Measurements from ENCODE around the gene PLEKHB2.

PLEKHB2 gene

DNA sequence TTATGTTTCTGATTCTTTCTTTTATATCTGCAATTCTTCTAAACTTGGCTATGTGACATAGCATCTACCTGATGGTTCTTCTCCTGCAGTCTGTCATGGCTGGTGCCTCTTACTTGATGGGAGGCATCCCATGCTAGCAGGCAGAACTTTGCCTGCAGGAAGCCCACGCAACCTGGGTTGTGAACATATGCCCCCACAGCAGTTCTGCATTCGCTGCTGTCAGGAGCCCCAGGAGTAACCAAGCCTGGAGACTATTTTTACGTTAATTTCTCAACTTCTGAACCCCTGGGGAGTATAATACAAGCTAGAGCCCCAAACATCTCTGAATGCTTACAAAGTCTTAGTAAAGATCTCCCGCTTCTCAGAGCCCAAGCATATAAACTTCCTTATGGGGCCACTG lies 23.9 kb upstream of the PLEKHB2 start:
- no peak for TF ChIP-seq CTCF (conservative IDR thresholded peaks at IDR 0.05; ENCODE audit: low read depth, low read length)
- DNase-seq (ENCODE audit: low read depth), result no peak
- H3K4me3 ChIP-seq (ENCODE audit: low read depth, low read length), result no peak overlapping the region

DNA sequence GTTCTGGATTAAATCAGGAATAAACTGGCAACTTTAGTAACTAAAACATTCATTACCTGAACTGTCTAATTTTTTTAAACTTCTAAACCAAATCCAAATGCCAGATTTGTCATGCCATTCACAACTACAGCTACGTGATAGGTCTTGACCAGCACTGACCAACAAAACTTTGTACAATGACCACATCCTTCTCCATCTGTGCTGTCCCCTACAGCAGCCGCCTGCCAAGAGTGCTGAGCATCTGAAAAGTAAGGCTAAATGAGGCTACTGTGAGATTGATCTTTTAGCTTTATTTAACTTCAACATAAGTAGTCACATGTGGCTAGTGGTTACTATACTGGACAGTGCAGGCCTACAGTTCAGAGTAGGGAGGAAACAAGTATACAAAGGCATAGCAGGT lies 19.5 kb upstream of the PLEKHB2 start:
- DNase-seq (ENCODE audit: low read depth), result no peak
- H3K4me3 ChIP-seq (ENCODE audit: low read depth, low read length), result no peak overlapping the region
- no peak for TF ChIP-seq CTCF (conservative IDR thresholded peaks at IDR 0.05; ENCODE audit: low read depth, low read length)

DNA sequence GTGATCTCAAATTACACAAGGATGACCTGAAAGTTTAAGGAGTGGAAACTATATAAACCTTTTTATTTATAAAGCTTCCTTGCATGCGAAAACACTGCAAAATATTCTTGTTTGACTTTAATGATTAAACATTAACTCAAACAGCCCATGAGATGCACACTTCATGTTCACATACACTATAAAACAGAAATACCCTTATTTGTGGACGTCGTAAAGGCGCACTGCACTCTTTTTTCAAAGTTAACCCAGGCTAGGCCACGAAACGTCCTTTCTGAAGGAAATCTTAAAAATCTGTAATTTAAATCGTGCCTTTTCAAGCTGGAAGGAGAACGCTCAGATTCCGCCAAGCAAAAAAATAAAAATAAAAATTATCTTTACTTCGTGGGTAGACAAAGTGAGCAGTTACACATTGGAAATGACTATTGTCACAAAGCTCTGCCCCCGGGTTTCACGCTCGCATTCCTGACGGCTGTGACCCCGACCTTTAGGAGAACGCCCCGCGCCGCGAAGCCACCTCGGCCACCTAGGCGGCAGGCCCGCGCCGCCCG lies 12.6 kb upstream of the PLEKHB2 start:
- H3K4me3 ChIP-seq (ENCODE audit: low read depth, low read length), result peak overlapping the region; percentile 85
- no peak for DNase-seq (ENCODE audit: low read depth)
- no peak for TF ChIP-seq CTCF (conservative IDR thresholded peaks at IDR 0.05; ENCODE audit: low read depth, low read length)

- no peak for TF ChIP-seq CTCF (conservative IDR thresholded peaks at IDR 0.05; ENCODE audit: low read depth, low read length)
- DNase-seq (ENCODE audit: low read depth), result peak; percentile 92
- H3K4me3 ChIP-seq (ENCODE audit: low read depth, low read length), result peak within 1 kb of the TSS; percentile 85
Observed at GRCh38 chr2:131093006-131093695, 12.0 kb upstream of the PLEKHB2 start, which contains the start of gene FAM168B. Gene FAM168B, minus strand, starts transcription at chr2:131093460. Its CDS starts 10,814 bp downstream, at chr2:131082646.

DNA sequence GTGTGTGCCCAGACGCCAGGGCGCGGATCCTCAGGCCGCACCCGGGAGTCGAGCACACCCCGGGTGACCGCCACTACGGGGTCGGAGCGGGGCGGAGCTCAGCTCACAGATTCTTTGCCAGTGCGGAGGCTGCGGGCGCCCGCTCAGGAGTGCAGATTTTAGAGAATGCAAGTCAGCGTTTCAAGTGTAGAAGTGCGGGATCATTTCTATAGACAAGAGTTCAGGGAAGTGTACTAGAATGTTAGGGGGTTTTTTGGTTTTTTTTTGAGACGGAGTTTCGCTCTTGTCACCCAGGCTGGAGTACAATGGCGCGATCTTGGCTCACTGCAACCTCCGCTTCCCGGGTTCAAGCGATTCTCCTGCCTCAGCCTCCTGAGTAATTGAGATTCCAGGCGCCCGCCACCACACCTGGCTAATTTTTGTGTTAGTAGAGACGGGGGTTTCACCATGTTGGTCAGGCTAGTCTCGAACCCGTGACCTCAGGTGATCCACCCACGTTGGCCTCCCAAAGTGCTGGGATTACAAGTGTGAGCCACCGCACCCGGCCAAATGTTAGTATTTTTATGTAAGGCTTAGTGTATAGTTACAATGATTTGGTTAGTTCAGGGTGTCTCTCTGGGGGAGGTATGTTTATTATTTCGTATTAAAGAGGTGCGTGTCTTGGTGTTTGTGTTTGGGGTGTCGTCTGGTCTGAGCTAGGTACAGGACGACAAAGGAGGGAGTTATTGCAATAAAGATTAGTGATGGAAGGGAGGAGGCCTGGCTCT lies 11.3 kb upstream of the PLEKHB2 start:
- no peak for TF ChIP-seq CTCF (conservative IDR thresholded peaks at IDR 0.05; ENCODE audit: low read depth, low read length)
- DNase-seq (ENCODE audit: low read depth), result no peak
- H3K4me3 ChIP-seq (ENCODE audit: low read depth, low read length), result peak overlapping the region; percentile 85

DNA sequence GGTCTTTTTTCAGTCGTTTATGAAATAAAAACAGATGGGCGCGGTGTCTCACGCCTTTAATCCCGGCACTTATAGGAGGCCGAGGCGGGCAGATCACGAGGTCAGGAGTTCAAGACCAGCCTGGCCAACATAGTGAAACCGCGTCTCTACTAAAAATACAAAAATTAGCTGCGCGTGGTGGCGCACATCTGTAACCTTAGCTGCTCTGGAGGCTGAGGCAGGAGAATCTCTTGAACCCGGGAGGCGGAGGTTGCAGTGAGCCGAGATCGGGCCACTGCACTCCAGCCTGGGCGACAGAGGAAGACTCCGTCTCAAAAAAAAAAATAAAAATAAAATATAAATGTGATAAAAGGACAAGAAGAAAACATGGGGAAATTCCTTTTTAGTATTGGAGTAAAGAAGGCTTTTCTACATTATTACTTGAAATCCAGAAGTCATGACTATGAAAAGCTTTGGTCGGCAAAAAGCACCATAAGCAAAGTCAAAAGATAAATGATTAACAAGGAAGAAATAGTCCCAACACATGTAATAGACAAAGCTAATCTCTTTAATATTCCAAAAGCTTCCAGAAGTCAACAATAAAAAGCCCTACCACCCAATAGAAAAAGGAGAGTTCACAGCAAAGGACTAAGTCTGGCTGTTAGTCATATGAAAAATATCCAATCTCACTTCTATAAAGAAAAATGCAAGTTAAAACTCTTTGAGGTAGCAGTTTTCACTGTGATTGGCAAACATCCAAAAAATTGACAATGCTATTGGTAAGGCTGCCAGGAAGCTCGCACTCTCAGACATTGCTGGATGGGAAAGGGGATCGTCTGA lies 10.5 kb upstream of the PLEKHB2 start:
- peak; percentile 15 for DNase-seq (ENCODE audit: low read depth)
- no peak for TF ChIP-seq CTCF (conservative IDR thresholded peaks at IDR 0.05; ENCODE audit: low read depth, low read length)
- H3K4me3 ChIP-seq (ENCODE audit: low read depth, low read length), result no peak overlapping the region
